Measurements from ENCODE around the gene MARK1.

DNA sequence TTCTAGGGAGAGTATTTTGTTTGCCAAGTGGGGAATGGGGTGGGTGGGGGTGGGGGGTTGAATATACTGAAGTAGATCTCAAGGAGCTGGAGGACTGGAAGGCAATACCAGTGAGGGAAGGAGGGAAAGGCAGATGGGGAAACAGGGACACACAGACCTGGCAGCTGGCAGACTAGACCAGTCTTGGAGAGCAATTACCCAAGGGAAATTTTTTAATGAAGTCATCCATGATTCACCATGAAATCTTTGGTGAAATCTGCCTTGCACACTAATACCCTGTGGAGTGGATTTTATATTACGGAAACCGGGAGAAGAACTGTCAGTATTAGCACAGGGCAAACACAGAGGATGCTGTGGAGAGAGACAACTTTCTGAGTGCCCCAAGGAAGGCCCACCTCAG is 29.7 kb upstream of the MARK1 start:
- TF ChIP-seq, protein P1, sequence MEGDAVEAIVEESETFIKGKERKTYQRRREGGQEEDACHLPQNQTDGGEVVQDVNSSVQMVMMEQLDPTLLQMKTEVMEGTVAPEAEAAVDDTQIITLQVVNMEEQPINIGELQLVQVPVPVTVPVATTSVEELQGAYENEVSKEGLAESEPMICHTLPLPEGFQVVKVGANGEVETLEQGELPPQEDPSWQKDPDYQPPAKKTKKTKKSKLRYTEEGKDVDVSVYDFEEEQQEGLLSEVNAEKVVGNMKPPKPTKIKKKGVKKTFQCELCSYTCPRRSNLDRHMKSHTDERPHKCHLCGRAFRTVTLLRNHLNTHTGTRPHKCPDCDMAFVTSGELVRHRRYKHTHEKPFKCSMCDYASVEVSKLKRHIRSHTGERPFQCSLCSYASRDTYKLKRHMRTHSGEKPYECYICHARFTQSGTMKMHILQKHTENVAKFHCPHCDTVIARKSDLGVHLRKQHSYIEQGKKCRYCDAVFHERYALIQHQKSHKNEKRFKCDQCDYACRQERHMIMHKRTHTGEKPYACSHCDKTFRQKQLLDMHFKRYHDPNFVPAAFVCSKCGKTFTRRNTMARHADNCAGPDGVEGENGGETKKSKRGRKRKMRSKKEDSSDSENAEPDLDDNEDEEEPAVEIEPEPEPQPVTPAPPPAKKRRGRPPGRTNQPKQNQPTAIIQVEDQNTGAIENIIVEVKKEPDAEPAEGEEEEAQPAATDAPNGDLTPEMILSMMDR (IDR thresholded peaks at IDR 0.05) = no peak
- no peak for TF ChIP-seq EZH2 (IDR thresholded peaks at IDR 0.05; ENCODE audit: borderline replicate concordance, insufficient read depth, low read depth, low read length, poor library complexity, severe bottlenecking)

Data from B cell (primary cell).